Panc1 (cell line): ENCODE measurements around the gene PLA2G15. TPM values are rescaled to one million over a fixed set of nuclear protein-coding genes. Genes with fewer than 3 reads are reported as not detected.

Experiments
- ATAC-seq: fragments of 200-7000 bp; cut with Tn5 transposase; 2 replicates; pipeline ENCODE4 v1.9.1; 2020; ENCODE audit warnings: mild to moderate bottlenecking, moderate library complexity
- BruUV-seq: library from RNA; stranded (reverse); fragments of 400-500 nt; replicated peaks from 2 replicates; lab custom pipeline; 2021; lab: Mats Ljungman, UMichigan
- CTCF ChIA-PET: fragments of 300-600 bp; sonication (Branson Sonifier 250); formaldehyde crosslinking; loops from one replicate; lab custom pipeline; 2022; ENCODE audit warnings: antibody characterized with exemption; lab: Charles Lee
- POLR2A ChIA-PET: fragments of 300-600 bp; sonication (Branson Sonifier 250); formaldehyde crosslinking; loops from one replicate; lab custom pipeline; 2022; ENCODE audit warnings: antibody characterized with exemption; lab: Charles Lee
- DNase-seq: peaks from one replicate; pipeline ENCODE4 v3.0.0-alpha.2; 2010; ENCODE audit warnings: low read depth, low spot score
- H3K27ac ChIP-seq: 2 replicates; pipeline ENCODE4 v1.5.1; 2011; ENCODE audit warnings: mild to moderate bottlenecking, low read length, inconsistent platforms
- H3K27me3 ChIP-seq: fragments of 200-500 bp; sonication (Bioruptor generic); 2 replicates; pipeline ENCODE4 v1.6.0; 2014; ENCODE audit warnings: low read length, inconsistent platforms; ENCODE audit not compliant: control insufficient read depth, insufficient read depth
- H3K36me3 ChIP-seq: fragments of 200-500 bp; sonication (Bioruptor generic); 2 replicates; pipeline ENCODE4 v1.5.1; 2014; ENCODE audit warnings: inconsistent platforms, mild to moderate bottlenecking, low read length, moderate library complexity; ENCODE audit not compliant: control insufficient read depth, insufficient read depth
- H3K4me1 ChIP-seq: 2 replicates; pipeline ENCODE4 v1.5.1; 2011; ENCODE audit warnings: inconsistent platforms, mild to moderate bottlenecking, low read length, moderate library complexity; ENCODE audit not compliant: control insufficient read depth, insufficient read depth
- H3K4me3 ChIP-seq, 2 experiments: 2 replicates each; pipeline ENCODE4 v1.5.1; 2011 to 2012; ENCODE audit warnings: low read depth in 2 of 2, low read length in 2 of 2, mild to moderate bottlenecking in 2 of 2, inconsistent platforms in 1 of 2, moderate library complexity in 1 of 2
- H3K9me3 ChIP-seq: fragments of 200-500 bp; sonication (Bioruptor generic); 2 replicates; pipeline ENCODE4 v1.5.1; 2014; ENCODE audit warnings: low read depth, mild to moderate bottlenecking, inconsistent platforms, low read length, moderate library complexity; ENCODE audit not compliant: control insufficient read depth, insufficient read depth
- POLR2AphosphoS5 ChIP-seq: IDR thresholded peaks from 2 replicates; pipeline ENCODE4 v1.6.1; 2012; ENCODE audit warnings: mild to moderate bottlenecking, low read depth, low read length, moderate library complexity
- SIN3A ChIP-seq: IDR thresholded peaks from 2 replicates; pipeline ENCODE4 v1.6.1; 2012; ENCODE audit warnings: low read depth, mild to moderate bottlenecking, low read length, moderate library complexity, borderline replicate concordance; ENCODE audit not compliant: insufficient read depth
- TCF7L2 ChIP-seq: IDR thresholded peaks from 2 replicates; pipeline ENCODE4 v1.6.1; 2011; ENCODE audit warnings: mild to moderate bottlenecking, low read depth, low read length, inconsistent platforms
- in situ Hi-C: cut with HindIII; loops from 2 replicates; pipeline ENCODE4 v1.10.0; 2016; ENCODE audit warnings: low sequenced_read_pairs, low pct_unique_long_range_greater_than_20kb
- intact Hi-C: fragments of 100-400 bp; cut with micrococcal nuclease; formaldehyde crosslinking; loops from one replicate; pipeline ENCODE4 v1.10.0; 2022; ENCODE audit not compliant: unreplicated experiment
- total RNA-seq: library from RNA; stranded (reverse); gene quantifications from one replicate; pipeline ENCODE4 v1.2.1, GENCODE V29; 2021; ENCODE audit not compliant: unreplicated experiment
- TF ChIP-seq, protein P1 (sequence below): fragments of 450-650 bp; IDR thresholded peaks from 2 replicates; pipeline ENCODE4 v1.5.1; 2017; ENCODE audit warnings: mild to moderate bottlenecking
- TF ChIP-seq, protein P2 (sequence below), 2 experiments: IDR thresholded peaks; 2 replicates each; pipeline ENCODE4 v1.6.1; 2011 to 2012; ENCODE audit warnings: low read depth in 2 of 2, control low read depth in 1 of 2, low read length in 1 of 2, mild to moderate bottlenecking in 1 of 2, moderate library complexity in 1 of 2; ENCODE audit not compliant: insufficient read depth in 1 of 2

The PLA2G15 gene
- total RNA-seq, 1 experiment from 2014 or later: 14.3 TPM

- intact Hi-C loops (no loop called here), in situ Hi-C loops (no loop called here)
- CTCF ChIA-PET: no interaction called here
- H3K27ac ChIP-seq: no peak overlapping the region
- no peaks in the 10 kb centered on the region for H3K27me3 ChIP-seq
- no peaks in the 10 kb centered on the region for H3K9me3 ChIP-seq
- no TSS peak for BruUV-seq
- DNase-seq (no peak), ATAC-seq (no peak)
- peaks cover 11% of the 10 kb centered on the region for H3K4me1 ChIP-seq
- POLR2A ChIA-PET: no interaction called here
- TF ChIP-seq TCF7L2 (no peak), SIN3A (no peak), POLR2AphosphoS5 (no peak)
- TF ChIP-seq, protein P1, sequence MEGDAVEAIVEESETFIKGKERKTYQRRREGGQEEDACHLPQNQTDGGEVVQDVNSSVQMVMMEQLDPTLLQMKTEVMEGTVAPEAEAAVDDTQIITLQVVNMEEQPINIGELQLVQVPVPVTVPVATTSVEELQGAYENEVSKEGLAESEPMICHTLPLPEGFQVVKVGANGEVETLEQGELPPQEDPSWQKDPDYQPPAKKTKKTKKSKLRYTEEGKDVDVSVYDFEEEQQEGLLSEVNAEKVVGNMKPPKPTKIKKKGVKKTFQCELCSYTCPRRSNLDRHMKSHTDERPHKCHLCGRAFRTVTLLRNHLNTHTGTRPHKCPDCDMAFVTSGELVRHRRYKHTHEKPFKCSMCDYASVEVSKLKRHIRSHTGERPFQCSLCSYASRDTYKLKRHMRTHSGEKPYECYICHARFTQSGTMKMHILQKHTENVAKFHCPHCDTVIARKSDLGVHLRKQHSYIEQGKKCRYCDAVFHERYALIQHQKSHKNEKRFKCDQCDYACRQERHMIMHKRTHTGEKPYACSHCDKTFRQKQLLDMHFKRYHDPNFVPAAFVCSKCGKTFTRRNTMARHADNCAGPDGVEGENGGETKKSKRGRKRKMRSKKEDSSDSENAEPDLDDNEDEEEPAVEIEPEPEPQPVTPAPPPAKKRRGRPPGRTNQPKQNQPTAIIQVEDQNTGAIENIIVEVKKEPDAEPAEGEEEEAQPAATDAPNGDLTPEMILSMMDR: no peak
- TF ChIP-seq, protein P2, sequence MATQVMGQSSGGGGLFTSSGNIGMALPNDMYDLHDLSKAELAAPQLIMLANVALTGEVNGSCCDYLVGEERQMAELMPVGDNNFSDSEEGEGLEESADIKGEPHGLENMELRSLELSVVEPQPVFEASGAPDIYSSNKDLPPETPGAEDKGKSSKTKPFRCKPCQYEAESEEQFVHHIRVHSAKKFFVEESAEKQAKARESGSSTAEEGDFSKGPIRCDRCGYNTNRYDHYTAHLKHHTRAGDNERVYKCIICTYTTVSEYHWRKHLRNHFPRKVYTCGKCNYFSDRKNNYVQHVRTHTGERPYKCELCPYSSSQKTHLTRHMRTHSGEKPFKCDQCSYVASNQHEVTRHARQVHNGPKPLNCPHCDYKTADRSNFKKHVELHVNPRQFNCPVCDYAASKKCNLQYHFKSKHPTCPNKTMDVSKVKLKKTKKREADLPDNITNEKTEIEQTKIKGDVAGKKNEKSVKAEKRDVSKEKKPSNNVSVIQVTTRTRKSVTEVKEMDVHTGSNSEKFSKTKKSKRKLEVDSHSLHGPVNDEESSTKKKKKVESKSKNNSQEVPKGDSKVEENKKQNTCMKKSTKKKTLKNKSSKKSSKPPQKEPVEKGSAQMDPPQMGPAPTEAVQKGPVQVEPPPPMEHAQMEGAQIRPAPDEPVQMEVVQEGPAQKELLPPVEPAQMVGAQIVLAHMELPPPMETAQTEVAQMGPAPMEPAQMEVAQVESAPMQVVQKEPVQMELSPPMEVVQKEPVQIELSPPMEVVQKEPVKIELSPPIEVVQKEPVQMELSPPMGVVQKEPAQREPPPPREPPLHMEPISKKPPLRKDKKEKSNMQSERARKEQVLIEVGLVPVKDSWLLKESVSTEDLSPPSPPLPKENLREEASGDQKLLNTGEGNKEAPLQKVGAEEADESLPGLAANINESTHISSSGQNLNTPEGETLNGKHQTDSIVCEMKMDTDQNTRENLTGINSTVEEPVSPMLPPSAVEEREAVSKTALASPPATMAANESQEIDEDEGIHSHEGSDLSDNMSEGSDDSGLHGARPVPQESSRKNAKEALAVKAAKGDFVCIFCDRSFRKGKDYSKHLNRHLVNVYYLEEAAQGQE (IDR thresholded peaks at IDR 0.05; ENCODE audit: insufficient read depth in 1 of 2, low read depth in 2 of 2, low read length in 1 of 2): no peak
- H3K4me3 ChIP-seq: no peak overlapping the region
- H3K36me3 ChIP-seq: no peaks in the 10 kb centered on the region
These were observed 22.1 kb upstream of the PLA2G15 start for GRCh38 chr16:68223072-68223471.

- intact Hi-C loops: loop anchor here (5.0 kb wide), 1 partner anchor 139 kb away; the partner anchor contains the start of gene NFATC3
These were observed 19.1 kb upstream of the PLA2G15 start for GRCh38 chr16:68226116-68226515.

More at GRCh38 chr16:68226116-68226515, 19.1 kb upstream of the PLA2G15 start:
- in situ Hi-C loops: no loop called here
- TF ChIP-seq, protein P1: no peak
- TF ChIP-seq POLR2AphosphoS5 (no peak), TCF7L2 (no peak), SIN3A (no peak)
- TF ChIP-seq, protein P2 (IDR thresholded peaks at IDR 0.05; ENCODE audit: insufficient read depth in 1 of 2, low read depth in 2 of 2, low read length in 1 of 2): no peak
- Histone ChIP-seq H3K27ac (no peak overlapping the region), H3K27me3 (no peaks in the 10 kb centered on the region), H3K4me3 (no peak overlapping the region), H3K9me3 (no peaks in the 10 kb centered on the region), H3K4me1 (peaks cover 11% of the 10 kb centered on the region), H3K36me3 (no peaks in the 10 kb centered on the region)
- no TSS peak for BruUV-seq
- ATAC-seq (no peak), DNase-seq (no peak)
- ChIA-PET CTCF (no interaction called here), POLR2A (no interaction called here)
